Kidney epithelial cell (primary cell): ENCODE data around the gene POLR2H. TPM values are rescaled to one million over a fixed set of nuclear protein-coding genes. Genes with fewer than 3 reads are reported as not detected.

Experiments used
- DNase-seq: peaks from one replicate; pipeline ENCODE4 v3.0.0-alpha.2; 2010; ENCODE audit warnings: low read depth
- H3K27me3 ChIP-seq: 2 replicates; pipeline ENCODE4 v1.6.0; 2011; ENCODE audit warnings: low read length; ENCODE audit not compliant: control insufficient read depth, insufficient read depth
- H3K36me3 ChIP-seq: 2 replicates; pipeline ENCODE4 v1.5.1; 2011; ENCODE audit warnings: low read length; ENCODE audit not compliant: control insufficient read depth, insufficient read depth
- H3K4me3 ChIP-seq: 2 replicates; pipeline ENCODE4 v1.5.1; 2011; ENCODE audit warnings: low read depth, mild to moderate bottlenecking, control low read depth, low read length
- total RNA-seq: library from RNA; depleted of rRNA; stranded (reverse); fragments of >200 nt; gene quantifications from 2 replicates; pipeline ENCODE4 v1.2.3, GENCODE V29; 2015
- TF ChIP-seq, protein P1 (sequence below): IDR thresholded peaks from 2 replicates; pipeline ENCODE4 v1.5.1; 2011; ENCODE audit warnings: mild to moderate bottlenecking, moderate library complexity, low read length, control low read depth, inconsistent platforms; ENCODE audit not compliant: insufficient read depth, poor library complexity, severe bottlenecking

POLR2H gene
- total RNA-seq, 1 donor from 2014 or later = 79.8 TPM

DNA sequence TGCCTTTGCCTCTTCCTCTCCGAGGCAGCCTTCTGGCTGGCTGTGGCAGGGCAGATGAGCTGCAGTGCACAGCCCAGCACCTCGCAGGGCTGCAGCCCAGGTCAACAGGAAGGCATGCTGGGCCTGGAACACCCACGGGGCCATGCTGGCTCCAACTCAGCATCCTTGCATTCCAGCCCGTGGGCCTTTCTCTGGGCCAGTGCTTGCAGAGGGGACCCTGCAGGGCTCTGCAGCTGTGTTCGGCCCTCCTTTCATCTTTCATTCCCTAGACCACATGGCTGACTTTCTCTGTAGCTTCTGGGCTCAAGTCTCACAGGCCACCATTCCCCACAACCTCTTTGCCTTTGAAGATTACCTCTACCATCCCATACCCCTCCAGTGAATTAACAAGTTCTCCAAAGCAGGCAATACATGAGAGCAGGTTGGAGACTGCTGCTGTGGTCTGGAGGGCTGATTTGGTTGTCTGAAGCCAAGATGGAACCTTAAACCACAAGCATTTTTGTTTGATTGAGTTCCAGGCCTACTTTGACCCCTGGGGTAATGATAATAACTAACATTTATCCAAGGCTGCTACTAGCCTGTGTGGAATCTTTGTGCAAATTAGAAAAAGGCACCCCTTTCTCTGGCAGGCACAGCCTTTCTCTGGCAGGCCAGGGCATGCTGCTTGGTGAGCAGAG lies 18.2 kb upstream of the POLR2H start:
- Histone ChIP-seq H3K27me3 (no peaks in the 10 kb centered on the region), H3K4me3 (no peak overlapping the region), H3K36me3 (peaks cover 2% of the 10 kb centered on the region)
- DNase-seq = no peak
- TF ChIP-seq, protein P1, sequence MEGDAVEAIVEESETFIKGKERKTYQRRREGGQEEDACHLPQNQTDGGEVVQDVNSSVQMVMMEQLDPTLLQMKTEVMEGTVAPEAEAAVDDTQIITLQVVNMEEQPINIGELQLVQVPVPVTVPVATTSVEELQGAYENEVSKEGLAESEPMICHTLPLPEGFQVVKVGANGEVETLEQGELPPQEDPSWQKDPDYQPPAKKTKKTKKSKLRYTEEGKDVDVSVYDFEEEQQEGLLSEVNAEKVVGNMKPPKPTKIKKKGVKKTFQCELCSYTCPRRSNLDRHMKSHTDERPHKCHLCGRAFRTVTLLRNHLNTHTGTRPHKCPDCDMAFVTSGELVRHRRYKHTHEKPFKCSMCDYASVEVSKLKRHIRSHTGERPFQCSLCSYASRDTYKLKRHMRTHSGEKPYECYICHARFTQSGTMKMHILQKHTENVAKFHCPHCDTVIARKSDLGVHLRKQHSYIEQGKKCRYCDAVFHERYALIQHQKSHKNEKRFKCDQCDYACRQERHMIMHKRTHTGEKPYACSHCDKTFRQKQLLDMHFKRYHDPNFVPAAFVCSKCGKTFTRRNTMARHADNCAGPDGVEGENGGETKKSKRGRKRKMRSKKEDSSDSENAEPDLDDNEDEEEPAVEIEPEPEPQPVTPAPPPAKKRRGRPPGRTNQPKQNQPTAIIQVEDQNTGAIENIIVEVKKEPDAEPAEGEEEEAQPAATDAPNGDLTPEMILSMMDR = no peak

DNA sequence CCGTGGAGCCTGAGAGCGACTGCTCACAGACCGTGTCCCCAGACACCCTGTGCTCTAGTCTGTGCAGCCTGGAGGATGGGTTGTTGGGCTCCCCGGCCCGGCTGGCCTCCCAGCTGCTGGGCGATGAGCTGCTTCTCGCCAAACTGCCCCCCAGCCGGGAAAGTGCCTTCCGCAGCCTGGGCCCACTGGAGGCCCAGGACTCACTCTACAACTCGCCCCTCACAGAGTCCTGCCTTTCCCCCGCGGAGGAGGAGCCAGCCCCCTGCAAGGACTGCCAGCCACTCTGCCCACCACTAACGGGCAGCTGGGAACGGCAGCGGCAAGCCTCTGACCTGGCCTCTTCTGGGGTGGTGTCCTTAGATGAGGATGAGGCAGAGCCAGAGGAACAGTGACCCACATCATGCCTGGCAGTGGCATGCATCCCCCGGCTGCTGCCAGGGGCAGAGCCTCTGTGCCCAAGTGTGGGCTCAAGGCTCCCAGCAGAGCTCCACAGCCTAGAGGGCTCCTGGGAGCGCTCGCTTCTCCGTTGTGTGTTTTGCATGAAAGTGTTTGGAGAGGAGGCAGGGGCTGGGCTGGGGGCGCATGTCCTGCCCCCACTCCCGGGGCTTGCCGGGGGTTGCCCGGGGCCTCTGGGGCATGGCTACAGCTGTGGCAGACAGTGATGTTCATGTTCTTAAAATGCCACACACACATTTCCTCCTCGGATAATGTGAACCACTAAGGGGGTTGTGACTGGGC lies 16.8 kb upstream of the POLR2H start:
- no peak for DNase-seq
- TF ChIP-seq, protein P1 = no peak
- H3K4me3 ChIP-seq = no peak overlapping the region
- H3K27me3 ChIP-seq = no peaks in the 10 kb centered on the region
- H3K36me3 ChIP-seq = peaks cover 2% of the 10 kb centered on the region

DNA sequence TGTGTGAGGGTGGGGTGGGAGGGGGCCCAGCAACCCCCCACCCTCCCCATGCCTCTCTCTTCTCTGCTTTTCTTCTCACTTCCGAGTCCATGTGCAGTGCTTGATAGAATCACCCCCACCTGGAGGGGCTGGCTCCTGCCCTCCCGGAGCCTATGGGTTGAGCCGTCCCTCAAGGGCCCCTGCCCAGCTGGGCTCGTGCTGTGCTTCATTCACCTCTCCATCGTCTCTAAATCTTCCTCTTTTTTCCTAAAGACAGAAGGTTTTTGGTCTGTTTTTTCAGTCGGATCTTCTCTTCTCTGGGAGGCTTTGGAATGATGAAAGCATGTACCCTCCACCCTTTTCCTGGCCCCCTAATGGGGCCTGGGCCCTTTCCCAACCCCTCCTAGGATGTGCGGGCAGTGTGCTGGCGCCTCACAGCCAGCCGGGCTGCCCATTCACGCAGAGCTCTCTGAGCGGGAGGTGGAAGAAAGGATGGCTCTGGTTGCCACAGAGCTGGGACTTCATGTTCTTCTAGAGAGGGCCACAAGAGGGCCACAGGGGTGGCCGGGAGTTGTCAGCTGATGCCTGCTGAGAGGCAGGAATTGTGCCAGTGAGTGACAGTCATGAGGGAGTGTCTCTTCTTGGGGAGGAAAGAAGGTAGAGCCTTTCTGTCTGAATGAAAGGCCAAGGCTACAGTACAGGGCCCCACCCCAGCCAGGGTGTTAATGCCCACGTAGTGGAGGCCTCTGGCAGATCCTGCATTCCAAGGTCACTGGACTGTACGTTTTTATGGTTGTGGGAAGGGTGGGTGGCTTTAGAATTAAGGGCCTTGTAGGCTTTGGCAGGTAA lies 16.0 kb upstream of the POLR2H start:
- Histone ChIP-seq H3K36me3 (peaks cover 2% of the 10 kb centered on the region), H3K4me3 (no peak overlapping the region), H3K27me3 (no peaks in the 10 kb centered on the region)
- peak; percentile 75 for DNase-seq
- TF ChIP-seq, protein P1 = peak; percentile 56

DNA sequence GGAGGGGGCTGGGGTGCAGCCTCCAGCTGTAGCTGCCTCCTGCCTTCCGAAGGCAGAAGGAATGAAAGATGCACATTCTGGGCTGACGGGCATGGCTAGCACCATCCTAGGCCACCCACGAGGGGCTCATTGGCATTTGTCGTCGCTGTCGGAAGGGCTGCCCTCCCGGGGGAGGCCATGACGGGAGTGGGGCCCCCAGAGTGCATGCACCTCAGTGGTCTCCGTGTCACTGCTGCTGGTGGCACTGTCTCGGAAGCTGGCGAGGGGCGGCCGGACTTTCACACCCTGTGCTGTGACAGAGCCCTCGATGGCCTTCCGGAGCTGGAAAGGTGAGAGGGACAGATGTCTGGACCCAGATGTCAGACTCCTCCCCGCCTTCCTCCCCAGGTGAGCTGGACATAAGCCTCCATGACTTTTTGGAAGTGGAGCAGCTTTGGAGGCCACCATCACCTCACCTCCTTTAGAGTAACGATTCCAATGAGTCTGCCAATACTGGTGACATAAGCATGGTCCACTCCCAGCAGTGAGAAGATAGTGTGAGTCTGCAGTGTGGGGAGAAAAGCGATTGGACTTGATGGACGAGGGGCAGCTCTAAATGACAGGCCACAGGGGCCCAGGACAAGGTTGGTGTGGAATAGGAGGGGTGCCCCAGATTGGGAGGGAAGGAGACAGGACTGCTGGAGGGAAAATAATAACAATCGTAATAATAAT lies 14.9 kb upstream of the POLR2H start:
- H3K36me3 ChIP-seq = peaks cover 2% of the 10 kb centered on the region
- H3K4me3 ChIP-seq = no peak overlapping the region
- no peak for DNase-seq
- TF ChIP-seq, protein P1 = no peak
- H3K27me3 ChIP-seq = no peaks in the 10 kb centered on the region

DNA sequence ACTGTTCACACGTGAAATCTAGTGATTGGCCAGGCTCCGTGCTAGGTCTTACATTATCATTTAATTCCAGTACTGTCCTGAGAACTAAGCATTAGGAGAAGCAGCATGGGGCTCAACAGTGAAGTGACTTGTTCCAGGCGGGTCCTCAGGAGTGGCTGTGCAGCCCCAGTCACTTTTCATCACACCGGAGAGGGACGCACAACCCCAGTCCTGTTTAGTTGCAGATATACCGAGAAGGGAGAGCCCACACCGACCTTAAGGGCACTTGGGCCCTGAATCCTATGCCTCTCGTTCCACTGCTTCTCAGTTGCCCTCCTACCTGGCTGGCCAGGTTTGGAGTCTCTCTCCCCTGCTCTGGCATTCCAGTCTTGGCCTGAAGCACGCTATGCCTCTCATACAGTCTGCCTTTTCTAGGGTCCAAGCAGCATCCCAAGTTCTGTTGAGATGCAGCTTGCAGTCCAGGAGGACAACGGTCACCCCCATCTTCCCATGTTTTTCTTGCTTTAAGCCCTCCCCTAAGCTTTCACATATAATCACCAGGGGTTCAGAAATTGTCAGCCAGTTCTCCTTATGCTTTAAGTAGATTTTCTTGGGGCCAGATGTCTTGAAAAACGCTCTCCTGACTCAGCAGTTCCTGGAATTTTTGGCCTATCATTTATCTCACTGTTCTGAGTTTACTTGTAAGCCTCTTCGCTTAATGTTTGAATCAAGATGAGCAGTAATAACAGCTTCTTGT lies 14.0 kb upstream of the POLR2H start:
- no peaks in the 10 kb centered on the region for H3K27me3 ChIP-seq
- TF ChIP-seq, protein P1 = no peak
- no peak for DNase-seq
- peaks cover 3% of the 10 kb centered on the region for H3K36me3 ChIP-seq
- H3K4me3 ChIP-seq = no peak overlapping the region
